SW480 (cell line): Measurements from ENCODE around the gene C17orf50.

Experiments
- DNase-seq: peaks from one replicate; pipeline ENCODE4 v3.0.0-alpha.2; 2016; ENCODE audit warnings: low spot score

C17orf50 gene

GRCh38 chr17:35752945-35753764 is 7.5 kb upstream of the C17orf50 start, which contains the start of gene GAS2L2:
Gene GAS2L2, minus strand, starts transcription at chr17:35753239. Its CDS starts 389 bp downstream, at chr17:35752850.
- DNase-seq, result no peak

- no peak for DNase-seq
Observed at GRCh38 chr17:35757243-35757642, 3.4 kb upstream of the C17orf50 start.

DNA sequence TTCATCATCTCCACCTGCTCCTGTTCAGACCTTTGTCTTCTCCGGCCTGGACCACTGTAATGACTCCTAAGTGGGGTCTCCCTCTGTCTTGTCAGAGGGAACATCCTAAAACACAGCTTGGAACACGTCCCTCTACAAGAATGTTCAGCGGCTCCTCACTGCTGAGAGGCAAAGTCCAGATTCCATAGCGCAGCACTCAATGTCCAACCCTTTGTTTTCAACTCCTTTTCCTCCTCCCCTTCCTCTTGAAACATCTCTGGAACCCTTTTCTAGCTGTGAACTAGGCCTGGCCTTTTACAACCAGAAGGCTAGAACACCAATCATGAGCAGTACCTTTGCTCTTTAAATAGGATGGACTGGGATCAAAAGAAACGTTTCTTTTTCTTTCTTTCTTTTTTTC is 914 bp downstream of the C17orf50 start:
- no peak for DNase-seq

GRCh38 chr17:35763767-35764122 is 3.1 kb downstream of the C17orf50 start:
- DNase-seq, result no peak

DNA sequence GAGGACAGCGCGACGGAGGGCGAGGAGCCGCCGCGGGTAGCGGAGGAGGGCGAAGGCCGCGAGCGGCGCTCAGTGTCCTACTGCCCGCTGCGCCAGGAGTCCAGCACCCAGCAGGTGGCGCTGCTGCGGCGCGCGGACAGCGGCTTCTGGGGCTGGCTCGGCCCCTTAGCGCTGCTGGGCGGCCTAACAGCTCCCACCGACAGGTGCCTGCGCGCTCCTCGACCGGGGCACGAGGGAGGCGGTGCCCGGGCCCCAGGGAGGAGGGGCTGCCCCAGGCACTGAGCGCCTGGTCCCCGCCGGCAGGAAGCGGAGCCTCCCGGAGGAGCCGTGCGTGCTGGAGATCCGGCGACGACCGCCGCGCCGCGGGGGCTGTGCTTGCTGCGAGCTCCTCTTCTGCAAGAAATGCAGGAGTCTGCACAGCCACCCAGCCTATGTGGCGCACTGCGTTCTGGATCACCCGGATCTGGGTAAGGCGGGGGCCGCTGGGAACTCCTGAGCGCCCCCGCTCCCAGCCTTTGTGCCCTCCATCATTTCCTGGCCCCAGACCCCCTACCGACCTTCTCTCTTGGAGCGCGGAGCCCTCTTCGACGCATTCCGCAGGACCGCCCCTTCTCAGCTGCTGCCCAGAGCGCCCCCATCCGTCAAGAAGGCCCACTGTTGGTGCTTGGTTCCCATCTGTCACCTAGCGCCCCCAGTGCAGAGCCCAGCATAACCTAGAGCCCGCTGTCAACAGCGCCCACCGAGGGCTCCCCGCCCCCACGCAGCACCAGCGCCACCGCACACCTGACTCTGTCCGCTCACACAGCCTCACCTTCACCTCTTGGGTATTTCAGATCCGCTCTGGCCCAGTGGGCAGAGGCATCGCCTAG is 3.7 kb downstream of the C17orf50 start:
- peak; percentile 90 for DNase-seq

- no peak for DNase-seq
Observed at GRCh38 chr17:35765086-35765710, 4.5 kb downstream of the C17orf50 start.

- no peak for DNase-seq
Observed at GRCh38 chr17:35765756-35766488, 5.2 kb downstream of the C17orf50 start.

- DNase-seq, result no peak
Observed at GRCh38 chr17:35766489-35766877, 5.8 kb downstream of the C17orf50 start.

DNA sequence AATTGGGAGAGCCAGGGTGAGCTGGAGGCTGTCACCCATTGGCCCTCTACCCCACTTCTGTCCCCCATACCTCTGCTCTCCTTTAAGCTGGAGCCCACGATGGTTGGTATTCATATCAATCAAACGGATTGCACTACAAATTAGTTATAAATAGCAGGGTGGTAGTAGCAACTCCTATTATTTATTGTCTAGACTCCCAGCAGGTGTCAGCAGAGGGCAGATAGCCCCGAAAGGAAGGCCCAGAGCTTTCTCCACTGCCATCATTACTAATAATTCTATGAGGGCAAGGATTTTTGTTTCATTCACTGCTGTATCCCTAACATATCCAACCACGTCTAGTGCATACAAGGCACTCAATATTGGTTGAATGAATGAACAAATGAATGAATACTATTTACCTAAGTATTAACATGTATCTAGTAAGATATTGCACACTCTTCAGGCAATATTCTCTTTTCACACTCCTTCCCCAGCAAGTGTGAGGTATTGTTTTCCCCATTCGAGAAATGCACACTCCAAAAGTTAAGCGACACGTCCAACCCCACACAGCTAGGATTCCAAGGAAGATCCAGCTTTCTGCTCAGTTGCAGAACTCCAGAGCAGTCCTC is 6.3 kb downstream of the C17orf50 start:
- DNase-seq, result peak; percentile 44

- no peak for DNase-seq
Observed at GRCh38 chr17:35768797-35769196, 8.1 kb downstream of the C17orf50 start.

- no peak for DNase-seq
Observed at GRCh38 chr17:35769895-35770486, 9.3 kb downstream of the C17orf50 start.

DNA sequence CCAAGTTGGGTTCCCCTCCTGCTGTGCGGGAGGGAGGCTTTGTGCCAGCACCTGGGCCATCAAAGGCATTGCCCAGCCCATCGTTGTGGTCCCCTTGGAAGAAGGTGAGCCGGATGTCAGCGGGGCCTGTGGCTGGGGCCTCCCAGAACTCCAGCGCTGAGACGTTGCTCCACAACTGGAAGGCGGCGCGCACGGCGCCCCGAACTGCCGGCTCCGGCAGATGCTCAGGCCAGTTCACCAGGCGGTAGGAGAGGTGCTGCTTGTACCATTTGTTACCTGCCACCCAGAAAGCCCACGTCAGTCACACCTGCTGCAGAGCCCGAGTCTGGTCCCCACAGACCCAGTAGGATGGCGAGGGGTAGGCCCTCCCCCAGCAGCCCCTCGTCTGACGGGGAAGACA is 12.4 kb downstream of the C17orf50 start:
- DNase-seq, result no peak

GRCh38 chr17:35773679-35774425 is 13.2 kb downstream of the C17orf50 start:
- no peak for DNase-seq

DNA sequence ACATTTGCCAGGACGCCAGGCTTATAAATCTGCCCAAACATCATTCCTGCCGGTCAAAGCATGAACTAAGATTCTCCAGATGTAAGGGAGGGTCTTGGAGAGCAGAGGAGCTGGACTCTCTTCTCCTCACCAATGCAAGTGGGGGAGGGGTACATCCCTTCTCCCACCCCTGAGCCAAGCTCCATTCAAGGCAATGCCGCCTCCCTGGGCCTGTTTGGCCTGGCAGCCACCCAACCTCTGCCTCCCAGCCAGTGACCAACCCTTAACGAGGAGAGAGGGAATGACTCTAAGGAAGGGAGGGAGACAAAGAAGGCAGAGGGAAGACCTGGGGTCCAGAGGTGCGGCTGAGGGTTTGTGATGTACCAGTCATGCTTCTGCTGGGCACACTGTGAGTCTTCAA is 13.8 kb downstream of the C17orf50 start:
- DNase-seq, result no peak

DNA sequence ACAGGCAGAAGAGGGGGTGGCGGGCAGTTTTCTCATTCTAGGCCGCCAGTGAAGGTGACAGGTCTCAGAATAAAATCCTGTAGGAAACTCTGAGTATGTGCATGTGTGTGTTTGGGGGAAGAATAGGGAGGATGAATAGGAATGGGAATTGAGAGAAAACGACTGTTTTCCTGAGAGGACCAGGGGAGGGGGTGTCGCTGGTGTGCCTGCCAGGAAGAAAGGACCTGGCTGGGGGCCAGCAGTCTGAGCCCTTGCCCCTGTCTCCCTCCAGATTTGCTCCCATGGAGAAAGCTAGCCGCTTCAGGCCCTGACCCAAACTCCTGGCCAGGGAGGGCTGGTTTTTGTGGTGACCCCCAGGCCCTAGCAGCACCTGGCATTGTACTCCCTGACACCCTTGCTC is 14.4 kb downstream of the C17orf50 start:
- DNase-seq, result no peak

GRCh38 chr17:35775583-35775982 is 14.9 kb downstream of the C17orf50 start:
- no peak for DNase-seq

DNA sequence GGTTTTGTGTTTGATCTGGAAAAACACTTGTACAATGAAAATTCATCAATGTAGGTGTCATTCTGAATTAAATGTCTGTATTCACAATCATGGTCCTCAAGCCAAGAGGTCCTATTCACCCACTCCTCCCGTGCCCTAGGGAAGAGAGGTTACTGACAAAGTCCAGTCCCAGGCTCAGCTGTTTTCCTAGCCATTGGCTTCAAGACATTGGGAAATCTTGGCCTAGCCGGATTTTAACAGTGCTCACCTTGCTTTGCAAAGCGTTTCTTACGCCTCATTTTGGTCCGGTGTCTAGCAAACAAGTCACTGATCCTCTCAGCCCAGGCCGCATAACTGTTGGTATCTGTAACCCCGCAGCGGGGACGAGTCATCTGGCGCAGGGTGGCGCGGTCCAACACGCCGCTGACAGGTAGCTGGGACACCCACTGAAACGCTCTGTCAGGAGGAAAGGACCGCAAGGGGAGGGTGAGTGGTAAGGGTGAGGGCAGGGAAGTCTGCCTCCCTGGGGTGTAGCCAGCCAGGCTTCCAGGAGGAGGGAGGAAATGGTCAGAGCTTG is 18.0 kb downstream of the C17orf50 start:
- no peak for DNase-seq

- DNase-seq, result no peak
Observed at GRCh38 chr17:35780950-35781349, 20.3 kb downstream of the C17orf50 start.

- DNase-seq, result no peak
Observed at GRCh38 chr17:35784895-35785294, 24.2 kb downstream of the C17orf50 start.

GRCh38 chr17:35786941-35787432 is 26.3 kb downstream of the C17orf50 start:
- DNase-seq, result no peak
